ENCODE results near the gene NCOA1. TPM values are rescaled to one million over a fixed set of nuclear protein-coding genes. Genes with fewer than 3 reads are reported as not detected.

NCOA1 gene
- total and polyA plus RNA-seq, 4 donors = 6.5 to 26.6 (median 16.3) TPM

- Histone ChIP-seq H3K4me3 (ENCODE audit: low read depth in 1 of 3, low read length in 3 of 3) (no peak overlapping the region), H3K27me3 (ENCODE audit: control insufficient read depth in 4 of 4, insufficient read depth in 4 of 4, low read length in 3 of 4) (no peaks in the 10 kb centered on the region), H3K4me1 (ENCODE audit: control insufficient read depth in 4 of 4, insufficient read depth in 4 of 4, low read length in 3 of 4) (no peaks in the 10 kb centered on the region), H3K9ac (ENCODE audit: low read depth in 1 of 2, low read length in 2 of 2) (no peak overlapping the region), H3K9me3 (ENCODE audit: control insufficient read depth in 4 of 4, low read length in 3 of 4) (no peaks in the 10 kb centered on the region), H3K27ac (ENCODE audit: low read depth in 1 of 2, low read length in 2 of 2) (no peak overlapping the region), H3K36me3 (ENCODE audit: control insufficient read depth in 4 of 4, insufficient read depth in 3 of 4, low read depth in 1 of 4, low read length in 3 of 4) (no peaks in the 10 kb centered on the region)
- TF ChIP-seq NR2F2 (IDR thresholded peaks at IDR 0.05) (no peak), FOXA2 (IDR thresholded peaks at IDR 0.05) (no peak), GABPA (IDR thresholded peaks at IDR 0.05 in 1 of 2, conservative IDR thresholded peaks at IDR 0.05 in 1 of 2) (no peak), EGR1 (IDR thresholded peaks at IDR 0.05; ENCODE audit: low read depth in 2 of 2) (no peak), REST (IDR thresholded peaks at IDR 0.05) (no peak), RAD21 (IDR thresholded peaks at IDR 0.05) (no peak), HNF4A (conservative IDR thresholded peaks at IDR 0.05) (no peak), ATF3 (IDR thresholded peaks at IDR 0.05) (no peak), ZBTB33 (IDR thresholded peaks at IDR 0.05) (no peak), HNF4G (IDR thresholded peaks at IDR 0.05) (no peak), FOXA1 (IDR thresholded peaks at IDR 0.05) (no peak), TAF1 (conservative IDR thresholded peaks at IDR 0.05) (no peak), SP1 (IDR thresholded peaks at IDR 0.05) (no peak), MAX (IDR thresholded peaks at IDR 0.05) (no peak), RXRA (IDR thresholded peaks at IDR 0.05) (no peak), JUND (IDR thresholded peaks at IDR 0.05) (no peak), YY1 (IDR thresholded peaks at IDR 0.05) (no peak), CTCF (IDR thresholded peaks at IDR 0.05; ENCODE audit: low read depth, low read length, missing input control) (no peak)
- 67% methylated on average over 3 of the region's 3 CpGs for WGBS
- no peak for DNase-seq (ENCODE audit: low spot score)
Measured at GRCh38 chr2:24621779-24622538, 130.9 kb downstream of the NCOA1 start.

Measured in liver (tissue), 9 donors.